Measurements from ENCODE around the gene TMX4. TPM values are rescaled to one million over a fixed set of nuclear protein-coding genes. Genes with fewer than 3 reads are reported as not detected.

The TMX4 gene
- total RNA-seq, 1 experiment from 2014 or later = 12.0 TPM

GRCh38 chr20:8065691-8066090, 46.1 kb upstream of the TMX4 start:
- no peaks in the 10 kb centered on the region for H3K9me3 ChIP-seq (ENCODE audit: control insufficient read depth in 1 of 2, insufficient read depth in 1 of 2, low read depth in 1 of 2, low read length in 2 of 2)
- DNase-seq (ENCODE audit: low read depth, low spot score) (no peak), ATAC-seq (no peak)
- no peaks in the 10 kb centered on the region for H4K20me1 ChIP-seq (ENCODE audit: insufficient read depth)
- no peak overlapping the region for H3K27ac ChIP-seq (ENCODE audit: low read depth, low read length)
- ChIA-PET RAD21 (ENCODE audit: low non-redundant PET in 1 of 2, low total read pairs in 2 of 2, uncharacterized antibody in 2 of 2, unreplicated experiment in 2 of 2) (no interaction called here), POLR2A (no interaction called here), CTCF (interaction anchor here (1.6 kb wide), 1 partner anchor 17 kb away, joined by 6 read pairs; no protein-coding TSS in a partner anchor)
- TF ChIP-seq, protein P1, sequence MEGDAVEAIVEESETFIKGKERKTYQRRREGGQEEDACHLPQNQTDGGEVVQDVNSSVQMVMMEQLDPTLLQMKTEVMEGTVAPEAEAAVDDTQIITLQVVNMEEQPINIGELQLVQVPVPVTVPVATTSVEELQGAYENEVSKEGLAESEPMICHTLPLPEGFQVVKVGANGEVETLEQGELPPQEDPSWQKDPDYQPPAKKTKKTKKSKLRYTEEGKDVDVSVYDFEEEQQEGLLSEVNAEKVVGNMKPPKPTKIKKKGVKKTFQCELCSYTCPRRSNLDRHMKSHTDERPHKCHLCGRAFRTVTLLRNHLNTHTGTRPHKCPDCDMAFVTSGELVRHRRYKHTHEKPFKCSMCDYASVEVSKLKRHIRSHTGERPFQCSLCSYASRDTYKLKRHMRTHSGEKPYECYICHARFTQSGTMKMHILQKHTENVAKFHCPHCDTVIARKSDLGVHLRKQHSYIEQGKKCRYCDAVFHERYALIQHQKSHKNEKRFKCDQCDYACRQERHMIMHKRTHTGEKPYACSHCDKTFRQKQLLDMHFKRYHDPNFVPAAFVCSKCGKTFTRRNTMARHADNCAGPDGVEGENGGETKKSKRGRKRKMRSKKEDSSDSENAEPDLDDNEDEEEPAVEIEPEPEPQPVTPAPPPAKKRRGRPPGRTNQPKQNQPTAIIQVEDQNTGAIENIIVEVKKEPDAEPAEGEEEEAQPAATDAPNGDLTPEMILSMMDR (IDR thresholded peaks at IDR 0.05 in 2 of 3, conservative IDR thresholded peaks at IDR 0.05 in 1 of 3; ENCODE audit: borderline replicate concordance in 1 of 3, insufficient read depth in 1 of 3, low read depth in 2 of 3, low read length in 2 of 3) = no peak
- intact Hi-C loops (cut with micrococcal nuclease) = no loop called here
- no peak overlapping the region for H2AFZ ChIP-seq (ENCODE audit: low read depth, low read length, poor library complexity, severe bottlenecking)
- no peak overlapping the region for H3K4me3 ChIP-seq (replicated peaks in 1 of 2; ENCODE audit: low read depth in 1 of 2, low read length in 2 of 2)
- BruUV-seq (replicated peaks) = no TSS peak
- no peaks in the 10 kb centered on the region for H3K27me3 ChIP-seq (ENCODE audit: insufficient read depth, low read length)
- H3K9me2 ChIP-seq (ENCODE audit: insufficient read depth) = no peaks in the 10 kb centered on the region
- H3K79me2 ChIP-seq (ENCODE audit: insufficient read depth, low read length) = no peaks in the 10 kb centered on the region
- H3K36me3 ChIP-seq (ENCODE audit: control insufficient read depth in 1 of 2, insufficient read depth in 2 of 2, low read length in 2 of 2) = no peaks in the 10 kb centered on the region
- no peaks in the 10 kb centered on the region for H3K4me1 ChIP-seq (ENCODE audit: control insufficient read depth in 1 of 2, insufficient read depth in 2 of 2, low read length in 2 of 2)
- no peak overlapping the region for H3K4me2 ChIP-seq (ENCODE audit: low read length)
- no peak overlapping the region for H3K9ac ChIP-seq (ENCODE audit: low read length)

DNA sequence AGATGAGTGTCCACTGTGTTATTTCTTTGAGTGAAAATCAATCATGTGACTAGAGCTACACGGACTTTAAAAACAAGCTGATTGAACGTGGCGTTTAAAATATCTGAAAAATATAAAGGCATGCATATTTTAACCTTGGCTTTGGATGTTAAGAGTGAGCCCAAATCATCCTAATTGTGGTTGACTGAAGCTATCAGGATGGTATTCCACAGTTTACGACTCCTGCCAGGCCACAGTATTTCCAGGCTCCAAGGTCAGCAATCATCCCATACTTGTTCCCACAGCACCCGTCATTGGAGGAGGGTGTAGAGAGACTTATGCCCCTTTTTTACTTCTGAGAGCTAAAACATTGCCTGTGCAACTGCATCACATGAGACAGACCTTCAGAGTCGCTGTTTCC, 43.2 kb upstream of the TMX4 start:
- Histone ChIP-seq H3K4me2 (ENCODE audit: low read length) (no peak overlapping the region), H3K4me1 (ENCODE audit: control insufficient read depth in 1 of 2, insufficient read depth in 2 of 2, low read length in 2 of 2) (no peaks in the 10 kb centered on the region), H2AFZ (ENCODE audit: low read depth, low read length, poor library complexity, severe bottlenecking) (no peak overlapping the region), H3K9me2 (ENCODE audit: insufficient read depth) (no peaks in the 10 kb centered on the region), H3K79me2 (ENCODE audit: insufficient read depth, low read length) (no peaks in the 10 kb centered on the region), H3K9ac (ENCODE audit: low read length) (no peak overlapping the region), H3K27me3 (ENCODE audit: insufficient read depth, low read length) (no peaks in the 10 kb centered on the region), H3K27ac (ENCODE audit: low read depth, low read length) (no peak overlapping the region), H3K36me3 (ENCODE audit: control insufficient read depth in 1 of 2, insufficient read depth in 2 of 2, low read length in 2 of 2) (no peaks in the 10 kb centered on the region), H3K4me3 (replicated peaks in 1 of 2; ENCODE audit: low read depth in 1 of 2, low read length in 2 of 2) (no peak overlapping the region), H3K9me3 (ENCODE audit: control insufficient read depth in 1 of 2, insufficient read depth in 1 of 2, low read depth in 1 of 2, low read length in 2 of 2) (no peaks in the 10 kb centered on the region), H4K20me1 (ENCODE audit: insufficient read depth) (no peaks in the 10 kb centered on the region)
- ChIA-PET POLR2A (no interaction called here), CTCF (interaction anchor here (0.5 kb wide), 1 partner anchor 1031 kb away, joined by 3 read pairs; no protein-coding TSS in a partner anchor), RAD21 (ENCODE audit: low non-redundant PET in 1 of 2, low total read pairs in 2 of 2, uncharacterized antibody in 2 of 2, unreplicated experiment in 2 of 2) (no interaction called here)
- intact Hi-C loops (cut with micrococcal nuclease) = no loop called here
- DNase-seq (ENCODE audit: low read depth, low spot score) (no peak), ATAC-seq (no peak)
- BruUV-seq (replicated peaks) = no TSS peak
- TF ChIP-seq EZH2phosphoT487 (IDR thresholded peaks at IDR 0.05; ENCODE audit: borderline replicate concordance) (no peak), ATF3 (IDR thresholded peaks at IDR 0.05) (no peak), YY1 (IDR thresholded peaks at IDR 0.05; ENCODE audit: extremely low read depth, insufficient replicate concordance, low read depth, low read length) (no peak), POLR2A (IDR thresholded peaks at IDR 0.05; ENCODE audit: borderline replicate concordance, extremely low read depth, insufficient read depth, insufficient read length) (no peak), EZH2 (IDR thresholded peaks at IDR 0.05) (no peak), SRF (IDR thresholded peaks at IDR 0.05; ENCODE audit: low read depth) (no peak), ZFX (IDR thresholded peaks at IDR 0.05) (no peak), CBX3 (IDR thresholded peaks at IDR 0.05; ENCODE audit: low read depth) (no peak), POLR2AphosphoS5 (IDR thresholded peaks at IDR 0.05; ENCODE audit: low read depth, low read length) (no peak), ELF1 (IDR thresholded peaks at IDR 0.05; ENCODE audit: borderline replicate concordance, low read depth) (no peak)
- TF ChIP-seq, protein P1 (IDR thresholded peaks at IDR 0.05 in 2 of 3, conservative IDR thresholded peaks at IDR 0.05 in 1 of 3; ENCODE audit: borderline replicate concordance in 1 of 3, insufficient read depth in 1 of 3, low read depth in 2 of 3, low read length in 2 of 3) = no peak
- TF ChIP-seq, protein P2, sequence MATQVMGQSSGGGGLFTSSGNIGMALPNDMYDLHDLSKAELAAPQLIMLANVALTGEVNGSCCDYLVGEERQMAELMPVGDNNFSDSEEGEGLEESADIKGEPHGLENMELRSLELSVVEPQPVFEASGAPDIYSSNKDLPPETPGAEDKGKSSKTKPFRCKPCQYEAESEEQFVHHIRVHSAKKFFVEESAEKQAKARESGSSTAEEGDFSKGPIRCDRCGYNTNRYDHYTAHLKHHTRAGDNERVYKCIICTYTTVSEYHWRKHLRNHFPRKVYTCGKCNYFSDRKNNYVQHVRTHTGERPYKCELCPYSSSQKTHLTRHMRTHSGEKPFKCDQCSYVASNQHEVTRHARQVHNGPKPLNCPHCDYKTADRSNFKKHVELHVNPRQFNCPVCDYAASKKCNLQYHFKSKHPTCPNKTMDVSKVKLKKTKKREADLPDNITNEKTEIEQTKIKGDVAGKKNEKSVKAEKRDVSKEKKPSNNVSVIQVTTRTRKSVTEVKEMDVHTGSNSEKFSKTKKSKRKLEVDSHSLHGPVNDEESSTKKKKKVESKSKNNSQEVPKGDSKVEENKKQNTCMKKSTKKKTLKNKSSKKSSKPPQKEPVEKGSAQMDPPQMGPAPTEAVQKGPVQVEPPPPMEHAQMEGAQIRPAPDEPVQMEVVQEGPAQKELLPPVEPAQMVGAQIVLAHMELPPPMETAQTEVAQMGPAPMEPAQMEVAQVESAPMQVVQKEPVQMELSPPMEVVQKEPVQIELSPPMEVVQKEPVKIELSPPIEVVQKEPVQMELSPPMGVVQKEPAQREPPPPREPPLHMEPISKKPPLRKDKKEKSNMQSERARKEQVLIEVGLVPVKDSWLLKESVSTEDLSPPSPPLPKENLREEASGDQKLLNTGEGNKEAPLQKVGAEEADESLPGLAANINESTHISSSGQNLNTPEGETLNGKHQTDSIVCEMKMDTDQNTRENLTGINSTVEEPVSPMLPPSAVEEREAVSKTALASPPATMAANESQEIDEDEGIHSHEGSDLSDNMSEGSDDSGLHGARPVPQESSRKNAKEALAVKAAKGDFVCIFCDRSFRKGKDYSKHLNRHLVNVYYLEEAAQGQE (IDR thresholded peaks at IDR 0.05; ENCODE audit: low read depth) = no peak

Data from HCT116 (cell line).